Activated T-helper 9 cell treated with anti-CD3 and anti-CD28 coated beads, Interleukin-2, amount 50 U/mL, for 16 hours (primary cell): Measurements from ENCODE around the gene USP2.

Source experiments
- DNase-seq: peaks from one replicate; pipeline ENCODE4 v3.0.0-alpha.2; 2020; ENCODE audit warnings: low read depth

Gene USP2

GRCh38 chr11:119320776-119321524, 60.5 kb downstream of the USP2 start:
- DNase-seq = peak; percentile 30

GRCh38 chr11:119320240-119320775, 61.2 kb downstream of the USP2 start:
- no peak for DNase-seq

- no peak for DNase-seq
These were observed 61.7 kb downstream of the USP2 start for GRCh38 chr11:119319700-119320239.

- no peak for DNase-seq
These were observed 62.3 kb downstream of the USP2 start for GRCh38 chr11:119319136-119319699.

- DNase-seq = no peak
These were observed 63.0 kb downstream of the USP2 start for GRCh38 chr11:119318240-119319135.

GRCh38 chr11:119317592-119318239, 63.8 kb downstream of the USP2 start:
- no peak for DNase-seq

GRCh38 chr11:119316729-119317591, 64.5 kb downstream of the USP2 start, which contains the start of gene MCAM:
MCAM (minus strand) TSS chr11:119317130; CDS start chr11:119317101, 29 bp downstream.
- no peak for DNase-seq

- no peak for DNase-seq
These were observed 65.3 kb downstream of the USP2 start for GRCh38 chr11:119316016-119316728.

- DNase-seq = peak; percentile 27
These were observed 66.1 kb downstream of the USP2 start for GRCh38 chr11:119315131-119316015.

- DNase-seq = no peak
These were observed 66.8 kb downstream of the USP2 start for GRCh38 chr11:119314726-119315125.

GRCh38 chr11:119310682-119311052, 70.8 kb downstream of the USP2 start:
- no peak for DNase-seq

GRCh38 chr11:119309953-119310681, 71.4 kb downstream of the USP2 start:
- no peak for DNase-seq

GRCh38 chr11:119309411-119309810, 72.1 kb downstream of the USP2 start:
- no peak for DNase-seq

GRCh38 chr11:119307974-119308373, 73.5 kb downstream of the USP2 start:
- DNase-seq = no peak

GRCh38 chr11:119307219-119307618, 74.3 kb downstream of the USP2 start:
- DNase-seq = no peak

GRCh38 chr11:119306373-119306890, 75.1 kb downstream of the USP2 start:
- DNase-seq = no peak

- DNase-seq = no peak
These were observed 75.7 kb downstream of the USP2 start for GRCh38 chr11:119305556-119306372.
